ENCODE results near the gene WNT9A. TPM values are rescaled to one million over a fixed set of nuclear protein-coding genes. Genes with fewer than 3 reads are reported as not detected.
"Not testable (repeated sequence)": the region's sequence is repeated elsewhere in the genome, so short reads cannot be mapped to it uniquely, and the experiment has no call there.

Gene WNT9A
- total RNA-seq, 1 experiment from 2014 or later: 0.10 TPM

- DNase-seq (ENCODE audit: extremely low read depth, low read depth): no peak
Observed at GRCh38 chr1:227913764-227914721, 33.7 kb downstream of the WNT9A start.

GRCh38 chr1:227913396-227913763, 34.4 kb downstream of the WNT9A start:
- DNase-seq (ENCODE audit: extremely low read depth, low read depth): no peak

- no peak for DNase-seq (ENCODE audit: extremely low read depth, low read depth)
Observed at GRCh38 chr1:227912866-227913265, 34.9 kb downstream of the WNT9A start.

GRCh38 chr1:227911376-227911775, 36.4 kb downstream of the WNT9A start:
- DNase-seq (ENCODE audit: extremely low read depth, low read depth): no peak

- DNase-seq (ENCODE audit: extremely low read depth, low read depth): no peak
Observed at GRCh38 chr1:227910511-227911153, 37.1 kb downstream of the WNT9A start.

- not testable (repeated sequence) for DNase-seq (ENCODE audit: extremely low read depth, low read depth)
Observed at GRCh38 chr1:227909923-227910328, 37.8 kb downstream of the WNT9A start.

GRCh38 chr1:227909188-227909587, 38.5 kb downstream of the WNT9A start:
- DNase-seq (ENCODE audit: extremely low read depth, low read depth): no peak

- DNase-seq (ENCODE audit: extremely low read depth, low read depth): no peak
Observed at GRCh38 chr1:227908359-227908758, 39.4 kb downstream of the WNT9A start.

- DNase-seq (ENCODE audit: extremely low read depth, low read depth): no peak
Observed at GRCh38 chr1:227907439-227908015, 40.2 kb downstream of the WNT9A start.

GRCh38 chr1:227906550-227907071, 41.1 kb downstream of the WNT9A start:
- DNase-seq (ENCODE audit: extremely low read depth, low read depth): no peak

GRCh38 chr1:227905573-227906487, 41.9 kb downstream of the WNT9A start:
- no peak for DNase-seq (ENCODE audit: extremely low read depth, low read depth)

GRCh38 chr1:227904541-227905335, 43.0 kb downstream of the WNT9A start:
- DNase-seq (ENCODE audit: extremely low read depth, low read depth): no peak

GRCh38 chr1:227903614-227904501, 43.9 kb downstream of the WNT9A start:
- DNase-seq (ENCODE audit: extremely low read depth, low read depth): no peak

- DNase-seq (ENCODE audit: extremely low read depth, low read depth): no peak
Observed at GRCh38 chr1:227903061-227903521, 44.6 kb downstream of the WNT9A start.

- DNase-seq (ENCODE audit: extremely low read depth, low read depth): no peak
Observed at GRCh38 chr1:227902641-227902990, 45.1 kb downstream of the WNT9A start.

- no peak for DNase-seq (ENCODE audit: extremely low read depth, low read depth)
Observed at GRCh38 chr1:227901906-227902640, 45.7 kb downstream of the WNT9A start.

- DNase-seq (ENCODE audit: extremely low read depth, low read depth): no peak
Observed at GRCh38 chr1:227901239-227901905, 46.4 kb downstream of the WNT9A start.
